CD4-positive, alpha-beta T cell treated with Interleukin-17A for 4 hours (primary cell): ENCODE results near the gene NCKIPSD.
"Not testable (repeated sequence)": the region's sequence is repeated elsewhere in the genome, so short reads cannot be mapped to it uniquely, and the experiment has no call there.

Experiments used
- DNase-seq: peaks from one replicate; pipeline ENCODE4 v3.0.0-alpha.2; 2020; ENCODE audit warnings: mixed read lengths

NCKIPSD gene

DNA sequence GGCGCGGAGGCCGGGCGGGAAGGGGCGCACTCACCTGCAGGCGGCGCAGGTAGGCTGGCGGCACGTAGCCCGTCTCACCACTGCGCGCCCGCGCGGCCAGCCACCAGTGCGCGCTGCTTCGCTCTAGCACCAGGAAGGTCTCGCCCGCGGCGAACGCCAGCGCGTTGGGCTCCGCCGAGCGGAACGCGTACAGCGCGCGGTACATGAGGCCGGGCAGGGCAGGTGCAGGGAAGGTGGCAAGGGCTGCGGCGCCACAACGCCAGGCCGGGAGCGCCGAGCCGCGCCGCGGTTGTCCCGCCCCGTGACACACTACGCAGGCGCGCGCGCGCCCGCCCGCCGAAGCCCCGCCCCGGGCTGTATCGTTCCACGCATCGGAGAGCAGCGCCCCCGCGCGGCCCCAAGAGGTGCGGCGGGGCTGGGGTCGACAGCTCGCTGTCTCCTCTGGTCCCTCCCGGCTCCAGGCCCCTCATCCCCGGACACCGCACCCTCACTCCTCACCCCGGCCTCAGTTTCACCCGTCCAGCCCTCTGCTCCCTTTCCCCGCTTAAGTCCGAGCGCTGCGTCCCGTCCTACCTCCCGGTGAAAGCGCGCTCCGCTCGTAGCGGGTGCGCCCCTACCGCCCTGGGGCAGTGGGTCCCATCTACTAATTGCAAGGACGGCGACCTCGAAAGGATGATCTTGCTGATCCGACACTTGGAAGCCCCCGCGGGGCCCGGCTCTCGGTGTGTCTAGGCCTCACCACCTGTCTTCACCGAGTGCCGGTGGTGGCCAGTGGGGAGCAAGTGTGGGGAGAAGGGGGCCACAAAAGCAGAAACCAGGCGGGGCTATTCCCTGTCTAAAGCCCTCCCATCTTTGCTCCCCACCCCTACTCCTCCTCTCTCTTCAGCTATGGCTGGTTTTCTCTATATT is at the start of gene NCKIPSD:
TSS of gene NCKIPSD (minus strand) at position 313 of the 909 bp plus-strand sequence. CDS start at position 205, 108 bp downstream.
- peak; percentile 96 for DNase-seq

DNA sequence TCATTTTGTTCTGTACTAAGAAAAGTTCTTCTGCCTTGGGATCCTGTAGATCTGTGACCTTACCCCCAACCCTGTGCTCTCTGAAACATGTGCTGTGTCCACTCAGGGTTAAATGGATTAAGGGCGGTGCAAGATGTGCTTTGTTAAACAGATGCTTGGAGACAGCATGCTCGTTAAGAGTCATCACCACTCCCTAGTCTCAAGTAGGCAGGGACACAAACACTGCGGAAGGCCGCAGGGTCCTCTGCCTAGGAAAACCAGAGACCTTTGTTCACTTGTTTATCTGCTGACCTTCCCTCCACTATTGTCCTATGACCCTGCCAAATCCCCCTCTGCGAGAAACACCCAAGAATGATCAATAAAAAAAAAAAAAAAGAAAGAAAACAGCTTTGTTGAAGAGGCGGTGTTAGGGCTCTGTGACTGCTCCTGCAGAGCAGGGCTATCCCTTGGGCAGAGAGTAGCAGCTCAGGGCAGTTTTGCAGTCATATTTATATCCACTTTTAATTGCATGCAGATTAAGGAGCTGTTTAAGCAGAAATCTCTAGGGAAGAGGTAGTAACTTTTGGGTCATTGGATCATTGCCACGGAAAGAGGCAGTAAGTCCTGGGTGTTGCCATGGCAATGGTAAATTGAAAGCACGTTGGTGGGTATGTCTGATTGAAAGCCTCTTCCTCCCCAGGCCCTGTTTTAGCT is 49.5 kb upstream of the NCKIPSD start:
- not testable (repeated sequence) for DNase-seq

DNA sequence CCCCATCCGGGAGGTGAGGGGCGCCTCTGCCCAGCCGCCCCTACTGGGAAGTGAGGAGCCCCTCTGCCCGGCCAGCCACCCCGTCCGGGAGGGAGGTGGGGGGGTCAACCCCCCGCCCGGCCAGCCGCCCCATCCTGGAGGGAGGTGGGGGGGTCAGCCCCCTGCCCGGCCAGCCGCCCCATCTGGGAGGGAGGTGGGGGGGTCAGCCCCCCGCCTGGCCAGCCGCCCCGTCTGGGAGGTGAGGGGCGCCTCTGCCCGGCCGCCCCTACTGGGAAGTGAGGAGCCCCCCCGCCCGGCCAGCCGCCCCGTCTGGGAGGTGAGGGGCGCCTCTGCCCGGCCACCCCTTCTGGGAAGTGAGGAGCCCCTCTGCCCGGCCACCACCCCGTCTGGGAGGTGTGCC is 48.8 kb upstream of the NCKIPSD start:
- DNase-seq = not testable (repeated sequence)

DNA sequence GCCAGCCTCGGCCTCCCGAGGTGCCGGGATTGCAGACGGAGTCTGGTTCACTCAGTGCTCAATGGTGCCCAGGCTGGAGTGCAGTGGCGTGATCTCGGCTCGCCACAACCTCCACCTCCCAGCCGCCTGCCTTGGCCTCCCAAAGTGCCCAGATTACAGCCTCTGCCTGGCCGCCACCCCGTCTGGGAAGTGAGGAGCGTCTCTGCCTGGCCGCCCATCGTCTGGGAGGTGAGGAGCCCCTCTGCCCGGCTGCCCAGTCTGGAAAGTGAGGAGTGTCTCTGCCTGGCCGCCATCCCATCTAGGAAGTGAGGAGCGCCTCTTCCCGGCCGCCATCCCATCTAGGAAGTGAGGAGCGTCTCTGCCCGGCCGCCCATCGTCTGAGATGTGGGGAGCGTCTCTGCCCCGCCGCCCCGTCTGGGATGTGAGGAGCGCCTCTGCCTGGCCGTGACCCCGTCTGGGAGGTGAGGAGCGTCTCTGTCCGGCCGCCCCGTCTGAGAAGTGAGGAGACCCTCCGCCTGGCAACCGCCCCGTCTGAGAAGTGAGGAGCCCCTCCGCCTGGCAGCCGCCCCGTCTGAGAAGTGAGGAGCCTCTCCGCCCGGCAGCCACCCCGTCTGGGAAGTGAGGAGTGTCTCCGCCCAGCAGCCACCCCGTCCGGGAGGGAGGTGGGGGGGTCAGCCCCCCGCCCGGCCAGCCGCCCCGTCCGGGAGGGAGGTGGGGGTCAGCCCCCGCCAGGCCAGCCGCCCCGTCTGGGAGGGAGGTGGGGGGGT is 48.2 kb upstream of the NCKIPSD start:
- DNase-seq = not testable (repeated sequence)

DNA sequence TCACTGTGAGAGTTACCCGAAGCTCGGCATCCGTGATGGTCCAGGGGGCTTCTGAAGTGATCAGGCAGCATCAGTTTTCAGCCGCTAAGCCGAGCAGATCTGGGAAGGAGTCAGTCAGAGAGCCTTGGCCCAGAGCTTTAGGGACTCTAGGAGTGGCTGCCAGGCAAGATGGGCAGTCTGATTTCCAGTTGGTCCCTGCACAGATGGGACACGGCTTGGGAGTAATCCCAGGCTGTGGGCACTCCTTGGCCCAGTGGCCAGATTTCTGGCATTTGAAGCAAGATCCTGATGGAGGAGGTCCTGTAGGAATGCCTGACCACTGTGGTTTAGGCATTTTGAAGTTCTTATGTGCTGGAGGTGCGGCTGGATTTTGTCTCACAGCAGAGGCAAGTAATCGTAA is 41.8 kb upstream of the NCKIPSD start:
- DNase-seq = no peak

DNA sequence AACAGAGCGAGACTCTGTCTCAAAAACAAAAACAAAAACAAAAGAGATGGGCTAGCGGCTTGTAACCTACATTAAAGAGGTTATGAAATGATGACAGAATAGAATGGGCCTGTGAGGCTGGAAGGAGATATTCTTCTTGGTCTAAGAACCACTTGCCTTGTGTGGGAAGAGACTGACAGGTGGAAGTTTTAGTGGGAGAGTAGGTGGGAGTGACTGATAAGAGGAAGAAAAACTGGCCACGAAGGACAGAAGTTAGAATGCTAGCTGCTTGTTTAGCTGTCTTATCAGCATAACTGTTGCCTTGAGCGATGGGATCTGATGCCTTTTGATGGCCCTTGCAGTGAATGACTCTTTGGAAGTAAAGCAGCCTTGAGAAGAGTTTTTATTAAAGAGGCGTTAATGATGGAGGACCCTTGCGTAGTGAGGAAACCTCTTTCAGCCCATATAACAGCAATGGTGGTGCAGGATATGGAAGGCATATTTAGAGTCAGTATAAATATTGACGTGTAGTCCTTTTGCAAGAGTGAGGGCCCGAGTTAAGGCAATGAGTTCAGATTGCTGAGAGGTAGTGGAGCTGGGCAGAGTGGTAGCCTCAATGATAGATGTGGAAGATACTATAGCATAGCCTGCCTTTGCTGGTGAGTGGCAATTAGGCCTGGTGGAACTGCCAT is 39.6 kb upstream of the NCKIPSD start:
- not testable (repeated sequence) for DNase-seq

DNA sequence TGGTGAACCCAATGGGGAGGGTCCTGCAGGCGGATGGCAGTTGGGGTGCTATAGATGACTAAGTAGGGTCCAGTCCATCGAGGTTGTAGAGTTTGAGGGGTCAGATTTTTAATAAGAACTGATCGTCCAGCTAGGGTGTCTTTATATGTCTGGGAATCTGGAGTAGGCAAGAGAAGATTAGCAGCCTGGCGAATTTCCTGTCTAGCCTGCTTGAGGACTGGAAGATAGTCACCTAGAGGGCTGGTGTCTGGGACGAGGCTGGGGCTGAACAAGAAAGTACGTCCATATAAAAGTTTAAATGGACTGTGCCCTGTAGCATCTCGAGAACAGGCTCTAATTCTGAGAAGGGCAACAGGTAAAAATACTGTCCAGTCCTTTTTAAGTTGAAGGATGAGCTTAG is 38.0 kb upstream of the NCKIPSD start:
- DNase-seq = no peak

DNA sequence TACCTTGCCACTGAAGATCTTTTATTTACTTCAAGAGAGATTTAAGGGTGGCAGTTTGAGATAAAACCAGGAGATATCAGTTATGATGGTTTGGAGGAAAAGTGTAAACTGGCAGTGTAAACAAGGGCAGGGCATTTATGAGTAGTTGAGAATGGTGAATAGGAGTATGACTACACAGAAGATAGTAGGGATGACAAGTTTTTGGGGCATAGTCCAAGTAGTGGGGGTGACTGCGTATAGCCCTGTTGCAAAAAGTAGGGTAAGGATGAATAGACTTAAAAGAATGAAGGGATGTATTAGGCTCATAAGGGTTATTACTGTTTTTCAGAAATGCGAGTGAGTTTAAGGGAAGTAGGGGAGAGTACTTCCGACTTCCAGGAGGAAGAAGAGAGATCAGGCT is 37.6 kb upstream of the NCKIPSD start:
- not testable (repeated sequence) for DNase-seq

DNA sequence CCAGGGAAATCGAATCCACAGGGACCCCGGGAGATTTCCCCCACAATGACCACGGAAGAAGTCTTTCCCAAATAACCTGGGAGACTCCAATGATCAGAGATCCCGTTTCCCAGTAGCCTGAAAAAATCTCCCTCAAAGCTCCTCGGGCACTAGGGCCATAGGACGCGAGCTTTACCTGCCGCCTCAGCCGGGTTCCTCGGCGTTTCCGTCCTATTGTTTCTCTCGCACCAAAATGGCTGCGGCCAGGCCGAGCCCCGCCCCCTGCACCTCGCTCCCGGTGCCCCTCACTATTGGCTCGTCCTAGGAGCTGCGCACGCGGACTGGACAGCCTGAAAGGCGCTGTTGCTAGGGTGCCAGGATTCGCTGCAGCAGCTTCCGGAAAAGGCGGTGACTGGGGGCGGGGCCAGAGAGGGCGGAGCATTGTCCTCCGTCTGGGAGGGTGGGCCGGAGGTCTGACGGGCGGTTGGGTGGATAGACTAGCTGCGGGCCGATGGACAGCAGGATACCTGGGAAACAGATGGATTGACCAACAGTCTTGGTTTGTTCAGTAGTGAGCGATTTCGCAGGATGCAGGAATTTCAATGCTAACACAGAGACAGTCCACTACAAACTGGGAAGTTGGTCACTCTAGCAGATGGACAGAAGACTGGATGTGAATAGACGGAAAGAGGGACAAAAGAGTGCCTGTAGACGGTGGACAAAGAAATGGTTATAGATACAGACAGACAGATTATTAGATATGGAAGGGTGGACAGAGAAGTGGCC is 31.4 kb upstream of the NCKIPSD start, which contains the start of gene IP6K2:
TSS of gene IP6K2 (minus strand) at position 240 of the 765 bp plus-strand sequence. CDS start 21,930 bp downstream, outside the sequence.
- DNase-seq = peak; percentile 99

DNA sequence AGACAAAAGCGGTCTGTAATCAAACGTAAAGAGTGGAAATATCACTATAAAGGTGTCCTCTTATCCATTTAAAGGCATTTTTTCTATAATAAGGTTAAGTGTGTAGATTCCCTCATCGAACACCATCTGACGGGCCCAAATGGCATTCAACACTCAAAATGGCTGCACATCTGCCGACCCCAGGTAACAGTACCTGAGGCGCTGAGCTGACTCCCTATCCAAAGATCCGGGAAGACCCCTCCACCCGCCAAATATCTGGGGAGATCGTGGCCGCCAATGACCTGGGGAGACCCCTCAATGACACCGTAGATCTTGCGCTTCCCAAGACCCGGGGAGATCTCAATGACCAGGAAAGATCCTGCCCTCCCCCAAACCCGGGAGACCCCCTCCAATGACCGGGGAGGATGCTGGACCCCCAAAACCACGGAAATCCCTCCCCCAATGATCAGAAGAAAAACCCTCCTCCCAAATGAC is 30.8 kb upstream of the NCKIPSD start:
- peak; percentile 33 for DNase-seq

DNA sequence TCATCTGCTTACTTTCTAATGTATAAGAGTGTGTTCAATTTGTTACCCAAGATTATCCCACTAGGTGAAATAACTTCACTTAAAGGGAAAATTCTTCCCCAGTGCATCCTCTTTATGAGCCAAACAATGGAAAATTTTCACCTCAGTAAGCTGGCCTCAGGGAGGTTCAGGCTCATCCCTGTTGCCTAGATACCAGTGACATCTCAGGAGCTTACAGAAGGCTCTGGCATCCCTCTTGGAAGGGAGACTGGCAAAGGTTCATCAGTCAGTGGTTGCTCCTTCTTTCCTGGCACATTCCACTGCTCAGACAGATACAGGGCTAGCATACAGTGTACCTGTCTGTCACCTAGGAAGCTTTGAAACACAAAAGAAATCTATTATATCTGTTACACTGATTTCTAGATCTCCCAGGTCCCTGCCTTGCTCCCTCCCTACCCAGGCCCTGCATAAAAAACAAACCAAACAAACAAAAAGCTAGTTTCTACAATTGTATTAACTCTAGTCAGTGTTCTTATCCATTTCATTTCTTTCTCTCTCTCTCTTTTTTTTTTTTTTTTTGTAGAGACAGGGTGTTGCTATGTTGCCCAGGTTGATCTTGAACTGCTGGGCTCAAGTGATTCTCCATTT is 29.6 kb upstream of the NCKIPSD start:
- no peak for DNase-seq

DNA sequence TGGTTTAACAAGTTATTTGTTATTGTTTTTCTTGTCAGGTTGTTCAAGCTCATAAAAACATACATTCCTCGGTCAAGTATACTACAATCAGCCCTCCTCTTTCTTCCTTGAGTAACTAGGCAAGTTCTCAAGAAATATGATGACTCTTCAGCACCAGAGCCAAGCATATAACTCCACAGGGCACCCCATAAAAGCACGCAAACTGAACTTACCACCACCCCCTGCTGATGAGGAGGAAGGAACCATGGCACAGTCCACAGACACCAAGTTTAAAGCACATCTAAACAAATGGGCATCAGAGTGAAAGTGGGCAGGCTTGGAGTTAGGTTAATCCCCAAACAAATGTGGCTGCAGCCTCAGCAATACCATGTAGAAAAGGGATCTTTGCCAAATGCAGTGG is 26.0 kb upstream of the NCKIPSD start:
- DNase-seq = no peak

DNA sequence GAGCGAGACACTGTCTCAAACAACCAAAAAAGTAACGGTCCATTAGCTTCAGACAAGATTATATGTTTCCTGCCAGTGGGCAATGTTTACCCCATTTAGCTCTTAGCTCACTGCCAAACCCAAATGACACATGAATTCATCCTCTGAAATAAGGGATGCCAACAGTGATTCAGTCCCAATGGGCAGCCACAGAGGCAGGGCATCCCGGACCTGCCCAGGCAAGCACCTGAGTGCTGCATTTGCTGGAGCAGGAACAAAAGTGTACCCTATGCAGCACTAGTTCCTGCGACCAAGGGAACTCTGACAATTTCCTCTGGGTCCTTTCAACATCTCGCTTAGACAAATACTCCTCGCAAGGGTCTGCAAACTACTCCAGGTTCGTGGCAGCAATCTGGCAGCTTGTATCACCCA is 23.3 kb upstream of the NCKIPSD start:
- DNase-seq = no peak

DNA sequence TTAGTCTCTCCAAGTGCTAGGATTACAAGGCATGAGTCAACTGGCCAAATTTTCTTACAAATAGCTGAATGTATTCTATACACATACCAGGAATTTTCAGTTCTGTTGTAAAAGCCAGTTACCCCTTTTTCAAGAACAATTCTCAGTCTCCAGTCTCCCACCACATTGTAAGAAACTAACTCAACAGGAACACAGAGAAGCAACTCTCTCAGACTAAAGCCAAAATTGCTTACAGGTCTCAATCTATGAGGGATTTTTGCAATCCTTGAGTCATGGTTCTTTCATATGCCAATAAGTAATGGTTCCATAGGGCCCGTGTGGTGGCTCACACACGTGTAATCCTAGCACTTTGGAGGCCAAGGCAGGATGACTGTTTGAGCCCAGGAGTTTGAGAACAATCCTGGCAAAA is 22.8 kb upstream of the NCKIPSD start:
- DNase-seq = no peak

DNA sequence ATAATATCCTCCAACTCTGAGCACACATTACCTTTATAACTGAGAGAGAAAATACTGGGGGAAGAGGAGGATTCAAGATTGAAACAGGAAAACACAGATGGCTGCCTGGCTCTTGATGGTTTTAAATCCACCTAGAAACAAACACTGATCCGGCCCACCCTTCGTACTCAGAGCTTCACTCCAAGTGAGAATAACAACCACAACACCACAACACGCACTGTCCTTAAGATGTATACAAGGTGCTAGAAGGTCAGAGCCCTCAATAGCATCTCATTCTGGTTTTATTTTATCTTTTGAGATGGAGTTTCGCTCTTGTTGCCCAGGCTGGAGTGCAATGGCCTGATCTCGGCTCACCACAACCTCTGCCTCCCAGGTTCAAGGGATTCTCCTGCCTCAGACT is 21.4 kb upstream of the NCKIPSD start:
- DNase-seq = no peak

DNA sequence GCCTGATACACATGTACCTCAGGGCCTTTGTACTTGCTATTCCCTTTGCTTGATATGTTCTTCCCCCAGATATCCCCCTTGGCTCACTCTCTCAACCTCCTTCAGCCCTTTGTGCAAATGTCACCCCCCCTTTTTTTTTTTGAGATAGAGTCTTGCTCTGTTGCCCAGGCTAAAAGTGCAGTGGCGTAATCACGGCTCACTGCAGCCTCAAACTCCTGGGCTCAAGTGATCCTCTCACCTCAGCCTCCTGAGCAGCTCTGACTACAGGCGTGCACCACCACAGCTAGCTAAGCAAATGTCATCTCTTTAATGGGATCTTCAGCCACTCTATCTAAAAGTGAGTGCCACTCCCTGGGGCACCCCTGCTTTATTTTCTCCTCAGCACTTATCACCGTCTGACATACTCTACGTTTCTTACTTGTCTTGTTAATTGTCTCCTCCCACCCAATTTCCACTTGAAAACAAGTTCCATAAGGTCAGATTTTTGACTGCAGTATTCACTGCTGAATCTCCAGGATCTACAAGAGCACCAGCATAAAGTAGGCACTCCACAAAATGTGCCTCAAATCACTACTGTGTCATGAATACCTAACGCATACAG is 16.7 kb upstream of the NCKIPSD start:
- no peak for DNase-seq

DNA sequence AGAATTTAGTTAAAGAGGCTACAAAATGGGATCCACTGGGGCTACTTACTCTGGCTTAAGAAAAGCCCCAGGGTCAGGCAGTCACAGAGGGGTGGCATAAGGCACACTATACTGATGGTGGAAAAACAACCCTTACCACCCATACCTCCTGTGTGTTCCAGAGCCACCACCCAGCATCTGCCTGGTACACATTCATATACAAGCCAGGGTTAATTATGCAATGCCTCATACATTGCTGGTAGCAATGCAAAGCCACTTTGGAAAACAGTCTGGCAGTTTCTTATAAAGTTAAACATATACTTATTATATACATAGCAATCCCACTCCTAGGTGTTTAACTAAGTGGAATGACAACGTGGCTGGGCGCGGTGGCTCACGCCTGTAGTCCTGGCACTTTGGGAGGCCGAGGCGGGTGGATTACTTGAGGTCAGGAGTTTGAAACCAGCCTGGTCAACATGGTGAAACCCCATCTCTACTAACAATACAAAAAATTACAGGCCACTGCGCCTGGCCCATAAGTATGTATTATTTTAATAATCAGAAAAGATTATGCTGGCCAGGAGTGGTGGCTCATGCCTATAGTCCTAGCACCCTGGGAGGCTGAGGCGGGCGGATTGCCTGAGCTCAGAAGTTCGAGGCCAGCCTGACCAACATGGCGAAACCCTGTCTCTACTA is 15.2 kb upstream of the NCKIPSD start:
- DNase-seq = no peak

DNA sequence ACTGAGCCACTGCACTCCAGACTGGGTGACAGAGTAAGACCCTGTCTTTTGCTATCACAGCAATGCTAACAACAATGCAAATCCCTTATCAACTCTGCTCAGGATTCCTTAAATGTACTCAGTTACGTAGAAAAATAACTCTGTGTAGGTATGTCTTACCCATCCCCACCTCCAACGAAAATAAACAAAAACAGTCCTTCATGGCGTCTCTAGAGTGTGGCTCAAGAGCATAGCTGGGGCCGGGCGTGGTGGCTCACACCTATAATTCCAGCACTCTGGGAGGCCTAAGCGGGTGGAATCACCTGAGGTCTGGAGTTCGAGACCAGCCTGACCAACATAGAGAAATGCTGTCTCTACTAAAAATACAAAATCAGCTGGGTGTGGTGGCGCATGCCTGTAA is 13.2 kb upstream of the NCKIPSD start:
- no peak for DNase-seq

DNA sequence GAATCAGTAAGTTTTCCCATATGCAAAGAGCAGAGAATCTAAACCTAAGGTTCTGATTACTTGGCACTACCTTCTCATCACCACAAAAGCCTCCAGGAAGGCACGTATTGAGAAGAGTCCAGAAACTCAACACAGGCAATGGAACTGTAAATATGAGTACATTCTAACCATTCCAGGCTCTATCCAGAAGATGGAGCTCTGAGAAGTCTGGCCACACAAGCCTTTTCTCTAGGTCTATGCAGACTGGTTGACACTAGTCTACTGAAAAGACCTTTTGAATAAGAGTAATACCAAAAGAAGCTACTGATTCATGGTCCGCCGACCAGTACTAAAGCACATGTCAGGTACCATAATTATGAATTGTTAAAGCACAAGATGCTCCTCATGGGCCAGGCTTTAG is 12.2 kb upstream of the NCKIPSD start:
- DNase-seq = no peak

DNA sequence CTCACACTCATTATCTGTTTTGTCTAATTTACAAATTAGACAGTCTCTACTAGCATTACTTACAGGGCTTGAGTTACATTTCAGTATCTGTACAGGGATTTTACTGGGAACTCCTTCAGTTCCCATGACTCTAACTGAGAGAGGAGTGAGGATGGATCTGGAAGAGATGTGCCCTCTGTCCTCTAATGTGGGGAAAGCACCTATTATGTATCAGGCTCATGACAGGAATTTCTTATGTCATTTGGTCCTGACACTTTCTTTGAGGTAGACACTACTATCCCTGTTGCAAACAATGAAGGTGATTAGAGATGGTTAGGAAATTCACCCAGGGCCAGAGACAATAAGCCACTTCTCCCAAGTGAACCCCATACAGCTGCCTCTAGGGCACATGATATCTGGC is 10.9 kb upstream of the NCKIPSD start:
- no peak for DNase-seq
